ENCODE data around the gene NDUFB8.
"Not testable (repeated sequence)": the region's sequence is repeated elsewhere in the genome, so short reads cannot be mapped to it uniquely, and the experiment has no call there.

The NDUFB8 gene

GRCh38 chr10:100529475-100530298, at the start of gene NDUFB8:
TSS of gene NDUFB8 (minus strand) at chr10:100529871. CDS start at chr10:100529851, 20 bp downstream.
- DNase-seq = peak; percentile 59 to 78 (median 66)

- no peak for DNase-seq
These were observed 46.6 kb upstream of the NDUFB8 start for GRCh38 chr10:100576282-100576635.

- no peak for DNase-seq
These were observed 46.1 kb upstream of the NDUFB8 start for GRCh38 chr10:100575585-100576281.

GRCh38 chr10:100575146-100575545, 45.5 kb upstream of the NDUFB8 start:
- DNase-seq = not testable (repeated sequence)

GRCh38 chr10:100571084-100571856, 41.6 kb upstream of the NDUFB8 start:
- DNase-seq = no peak

GRCh38 chr10:100570506-100570905, 40.8 kb upstream of the NDUFB8 start:
- DNase-seq = no peak

GRCh38 chr10:100569687-100570481, 40.2 kb upstream of the NDUFB8 start:
- no peak for DNase-seq

- no peak for DNase-seq
These were observed 39.2 kb upstream of the NDUFB8 start for GRCh38 chr10:100568912-100569311.

- DNase-seq = no peak
These were observed 38.2 kb upstream of the NDUFB8 start for GRCh38 chr10:100567826-100568225.

GRCh38 chr10:100567249-100567648, 37.6 kb upstream of the NDUFB8 start:
- no peak for DNase-seq

- DNase-seq = no peak
These were observed 36.9 kb upstream of the NDUFB8 start for GRCh38 chr10:100566561-100566960.

GRCh38 chr10:100565206-100565985, 35.7 kb upstream of the NDUFB8 start:
- no peak for DNase-seq

GRCh38 chr10:100562008-100562672, 32.5 kb upstream of the NDUFB8 start:
- DNase-seq = peak; percentile 57 to 73 (median 62)

GRCh38 chr10:100561005-100561404, 31.3 kb upstream of the NDUFB8 start:
- no peak for DNase-seq

GRCh38 chr10:100560248-100560647, 30.6 kb upstream of the NDUFB8 start:
- DNase-seq = no peak

- no peak for DNase-seq
These were observed 25.2 kb upstream of the NDUFB8 start for GRCh38 chr10:100554902-100555301.

- no peak for DNase-seq
These were observed 24.3 kb upstream of the NDUFB8 start for GRCh38 chr10:100553929-100554328.

GRCh38 chr10:100551738-100552137, 22.1 kb upstream of the NDUFB8 start:
- DNase-seq = no peak

GRCh38 chr10:100551196-100551595, 21.5 kb upstream of the NDUFB8 start:
- no peak for DNase-seq

GRCh38 chr10:100544950-100545349, 15.3 kb upstream of the NDUFB8 start:
- no peak for DNase-seq

GRCh38 chr10:100537475-100537874, 7.8 kb upstream of the NDUFB8 start:
- no peak for DNase-seq

All from activated naive CD4-positive, alpha-beta T cell (primary cell).